Naive B cell (primary cell): ENCODE data around the gene KCNH8. TPM values are rescaled to one million over a fixed set of nuclear protein-coding genes. Genes with fewer than 3 reads are reported as not detected.

Experiments used
- ATAC-seq, 2 donors: fragments of 150-1000 bp; cut with Tn5 transposase; 2 replicates each; pipeline ENCODE4 v1.10.0; 2021; ENCODE audit warnings: low read depth in 2 of 2, mild to moderate bottlenecking in 2 of 2, moderate library complexity in 2 of 2
- DNase-seq: peaks from one replicate; pipeline ENCODE4 v3.0.0; 2022
- H3K27ac Mint-ChIP-seq, 6 donors: one replicate each; pipeline ENCODE4 v1.8.0; 2020 to 2022; ENCODE audit warnings: mild to moderate bottlenecking in 6 of 6, mixed read lengths in 6 of 6, moderate library complexity in 5 of 6, inconsistent platforms in 2 of 6
- H3K27me3 Mint-ChIP-seq, 3 donors: one replicate each; pipeline ENCODE4 v1.8.0; 2021 to 2022; ENCODE audit warnings: mixed read lengths in 3 of 3, mild to moderate bottlenecking in 1 of 3
- H3K36me3 Mint-ChIP-seq, 2 donors: one replicate each; pipeline ENCODE4 v1.8.0; 2020 to 2022; ENCODE audit warnings: mixed read lengths in 2 of 2, inconsistent platforms in 1 of 2, mild to moderate bottlenecking in 1 of 2
- H3K4me1 Mint-ChIP-seq, 3 donors: one replicate each; pipeline ENCODE4 v1.8.0; 2020 to 2022; ENCODE audit warnings: mixed read lengths in 3 of 3, inconsistent platforms in 1 of 3, mild to moderate bottlenecking in 1 of 3, moderate library complexity in 1 of 3
- H3K4me3 Mint-ChIP-seq, 8 donors: one replicate each; pipeline ENCODE4 v1.8.0; 2020 to 2022; ENCODE audit warnings: mild to moderate bottlenecking in 8 of 8, mixed read lengths in 8 of 8, moderate library complexity in 8 of 8, inconsistent platforms in 2 of 8
- H3K9me3 Mint-ChIP-seq, 7 donors: one replicate each; pipeline ENCODE4 v1.8.0; 2020 to 2022; ENCODE audit warnings: mixed read lengths in 7 of 7, mild to moderate bottlenecking in 5 of 7, inconsistent platforms in 2 of 7, moderate library complexity in 1 of 7
- polyA plus RNA-seq, 6 donors: library from polyadenylated mRNA; unstranded; fragments of 300-500 nt; fragmentation: Illumina TruSeq; gene quantifications; one replicate each; pipeline ENCODE4 v1.2.3, GENCODE V29; 2021; ENCODE audit warnings: low read depth in 6 of 6

KCNH8 gene
- polyA plus RNA-seq, 6 donors from 2014 or later: 3.4 to 5.8 (median 4.3) TPM

GRCh38 chr3:19543212-19543841, 395.0 kb downstream of the KCNH8 start:
- ATAC-seq (peak; percentile 25 to 40), DNase-seq (peak; percentile 32)
- Mint-ChIP-seq H3K27me3 (no peaks in the 10 kb centered on the region), H3K36me3 (peaks cover 7 to 8% of the 10 kb centered on the region in 2 donors), H3K27ac (peak overlapping the region; percentile 30 to 93 (median 84)), H3K9me3 (peaks cover 0 to 8% (median 2%) of the 10 kb centered on the region in 7 donors), H3K4me3 (peak overlapping the region in 7 of 8 donors; percentile 38 to 80 (median 60)), H3K4me1 (peaks cover 63 to 81% (median 72%) of the 10 kb centered on the region in 3 donors)

- peaks cover 25 to 36% (median 28%) of the 10 kb centered on the region in 3 donors for H3K4me1 Mint-ChIP-seq
- ATAC-seq: no peak
- H3K27me3 Mint-ChIP-seq: no peaks in the 10 kb centered on the region
- H3K36me3 Mint-ChIP-seq: peaks cover 7 to 21% of the 10 kb centered on the region in 2 donors
- H3K27ac Mint-ChIP-seq: peak overlapping the region in 2 of 6 donors; percentile 21 to 43
- H3K4me3 Mint-ChIP-seq: peak overlapping the region in 1 of 8 donors; percentile 13
- H3K9me3 Mint-ChIP-seq: peaks cover 5 to 24% (median 20%) of the 10 kb centered on the region in 7 donors
- DNase-seq: no peak
These were observed 399.6 kb downstream of the KCNH8 start for GRCh38 chr3:19547665-19548464.

- peaks cover 0 to 5% (median 0%) of the 10 kb centered on the region in 7 donors for H3K9me3 Mint-ChIP-seq
- DNase-seq: peak; percentile 39
- peaks cover 0 to 4% of the 10 kb centered on the region in 2 donors for H3K36me3 Mint-ChIP-seq
- peak; percentile 91 to 94 for ATAC-seq
- H3K4me3 Mint-ChIP-seq: peak overlapping the region in 7 of 8 donors; percentile 7 to 66 (median 32)
- H3K4me1 Mint-ChIP-seq: peaks cover 21 to 28% (median 25%) of the 10 kb centered on the region in 3 donors
- H3K27me3 Mint-ChIP-seq: no peaks in the 10 kb centered on the region
- H3K27ac Mint-ChIP-seq: peak overlapping the region; percentile 48 to 93 (median 80)
These were observed 411.6 kb downstream of the KCNH8 start for GRCh38 chr3:19559724-19560442.

- Mint-ChIP-seq H3K9me3 (peaks cover 2 to 15% (median 6%) of the 10 kb centered on the region in 7 donors), H3K27me3 (no peaks in the 10 kb centered on the region), H3K36me3 (peaks cover 0 to 3% of the 10 kb centered on the region in 2 donors), H3K4me1 (peaks cover 0 to 1% (median 0%) of the 10 kb centered on the region in 3 donors), H3K4me3 (no peak overlapping the region), H3K27ac (no peak overlapping the region)
- DNase-seq (no peak), ATAC-seq (no peak)
These were observed 425.3 kb downstream of the KCNH8 start for GRCh38 chr3:19573644-19574043.

- ATAC-seq: no peak
- H3K9me3 Mint-ChIP-seq: peaks cover 0 to 18% (median 6%) of the 10 kb centered on the region in 7 donors
These were observed 426.0 kb downstream of the KCNH8 start for GRCh38 chr3:19574268-19574667.

GRCh38 chr3:19576343-19576742, 428.0 kb downstream of the KCNH8 start:
- no peaks in the 10 kb centered on the region for H3K36me3 Mint-ChIP-seq
- no peaks in the 10 kb centered on the region for H3K4me1 Mint-ChIP-seq
- H3K9me3 Mint-ChIP-seq: peaks cover 0 to 19% (median 6%) of the 10 kb centered on the region in 7 donors
- no peak overlapping the region for H3K27ac Mint-ChIP-seq
- ATAC-seq: no peak
- H3K27me3 Mint-ChIP-seq: no peaks in the 10 kb centered on the region
- H3K4me3 Mint-ChIP-seq: no peak overlapping the region
- no peak for DNase-seq

More at GRCh38 chr3:19574268-19574667, 426.0 kb downstream of the KCNH8 start:
- no peaks in the 10 kb centered on the region for H3K4me1 Mint-ChIP-seq
- H3K36me3 Mint-ChIP-seq: no peaks in the 10 kb centered on the region
- no peak for DNase-seq
- no peak overlapping the region for H3K27ac Mint-ChIP-seq
- H3K4me3 Mint-ChIP-seq: no peak overlapping the region
- no peaks in the 10 kb centered on the region for H3K27me3 Mint-ChIP-seq
